Midbrain (tissue), 1 donor: Measurements from ENCODE around the gene CYS1.
A peak's percentile ranks its signal among the peaks of the same experiment; 100 is the strongest.

Experiments used
- DNase-seq: peaks from one replicate; lab custom pipeline; 2025; lab: John Stamatoyannopoulos, UW

The CYS1 gene

DNA sequence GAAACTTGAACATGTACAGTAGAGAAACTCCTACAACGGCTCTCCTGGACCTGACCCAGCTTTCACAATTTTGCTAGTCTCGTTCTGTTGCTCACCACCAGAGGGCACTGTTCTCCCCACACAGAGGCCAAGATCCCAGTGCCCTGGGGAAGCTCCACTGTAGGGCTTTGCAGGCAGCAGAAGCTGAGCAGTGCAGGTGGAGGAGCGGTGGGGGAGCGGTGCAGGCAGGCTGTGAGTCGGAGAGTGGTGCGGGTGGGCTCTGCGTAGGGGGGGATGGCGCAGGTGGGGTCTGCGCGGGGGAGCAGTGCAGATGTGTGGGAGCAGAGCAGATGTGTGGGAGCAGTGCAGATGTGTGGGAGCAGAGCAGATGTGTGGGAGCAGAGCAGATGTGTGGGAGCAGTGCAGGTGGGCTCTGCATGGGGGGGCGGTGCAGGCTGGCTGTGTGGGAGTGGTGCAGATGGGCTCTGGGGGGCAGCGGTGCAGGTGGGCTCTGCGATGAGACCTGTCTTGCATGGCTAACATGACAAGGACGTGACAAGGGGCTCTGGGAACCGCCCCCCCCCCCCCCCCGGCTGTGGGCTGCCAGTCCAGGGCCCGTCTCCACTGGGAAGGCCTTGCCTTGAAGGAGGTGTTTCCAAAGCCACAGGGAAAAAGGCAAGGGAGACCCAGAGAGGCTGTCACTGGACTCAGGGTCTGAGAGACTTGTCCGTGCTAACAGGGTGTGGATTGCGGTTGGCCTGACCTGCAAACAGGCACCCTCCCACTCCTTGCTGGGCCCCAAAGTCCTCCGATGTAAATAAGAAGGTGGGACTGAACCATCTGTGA, 7.3 kb downstream of the CYS1 start:
- peak; percentile 80 for DNase-seq

DNA sequence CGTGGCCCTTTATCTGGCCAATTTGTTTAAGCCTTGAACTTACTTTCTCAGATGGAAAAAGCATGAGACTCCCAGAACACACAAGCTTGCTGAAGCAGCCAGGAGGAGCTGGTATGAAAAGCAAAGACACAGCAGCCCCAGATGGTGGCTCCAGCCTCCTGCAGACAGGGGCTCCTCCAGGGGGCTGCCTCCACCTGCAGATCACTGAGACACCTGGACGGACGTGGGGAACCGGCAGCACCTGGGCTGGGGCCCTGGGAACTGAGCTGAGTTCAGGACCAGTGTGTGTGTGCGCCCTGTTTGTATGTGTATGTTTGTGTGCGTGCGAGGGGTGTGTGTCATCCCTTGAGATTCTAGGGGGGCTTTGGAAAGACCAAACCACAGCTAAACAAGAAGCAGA, 8.6 kb downstream of the CYS1 start:
- DNase-seq: no peak

DNA sequence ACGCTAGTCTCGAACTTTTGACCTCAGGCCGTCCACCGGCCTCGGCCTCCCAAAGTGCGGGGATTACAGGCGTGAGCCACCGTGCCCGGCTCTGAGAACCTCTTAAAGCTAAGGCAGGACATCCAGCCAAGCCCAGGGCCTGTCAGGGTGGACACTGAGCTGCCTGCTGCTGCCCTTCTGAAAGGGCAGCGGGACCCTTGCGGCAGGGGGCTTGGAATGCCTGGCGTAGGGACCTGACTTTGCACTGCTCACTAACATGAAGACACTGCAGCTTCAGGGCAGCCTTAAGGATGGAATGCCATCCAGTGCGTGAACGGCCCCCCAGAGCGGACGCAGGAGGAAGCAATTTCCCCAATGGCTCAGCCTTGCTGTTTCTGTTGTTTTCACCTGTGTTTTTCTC, 9.0 kb downstream of the CYS1 start:
- no peak for DNase-seq

DNA sequence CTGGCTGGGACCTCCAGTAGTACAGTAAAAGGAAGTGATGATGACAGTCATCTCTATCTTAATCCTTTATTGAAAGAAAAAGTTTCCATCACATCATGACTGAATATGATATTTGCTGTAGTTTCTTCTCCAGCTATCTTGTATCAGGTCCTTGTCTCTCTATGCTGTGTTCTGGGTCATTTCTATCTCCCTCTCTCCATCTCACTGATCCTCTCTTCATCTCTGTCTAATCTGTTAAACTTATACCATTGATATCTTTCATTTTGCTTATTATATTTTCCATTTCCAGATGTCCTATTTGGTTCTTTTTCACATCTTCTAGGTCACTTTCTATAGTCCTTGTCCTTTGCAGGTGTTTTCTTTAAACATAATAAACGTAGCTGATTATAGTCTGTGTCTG, 12.3 kb downstream of the CYS1 start:
- no peak for DNase-seq

DNA sequence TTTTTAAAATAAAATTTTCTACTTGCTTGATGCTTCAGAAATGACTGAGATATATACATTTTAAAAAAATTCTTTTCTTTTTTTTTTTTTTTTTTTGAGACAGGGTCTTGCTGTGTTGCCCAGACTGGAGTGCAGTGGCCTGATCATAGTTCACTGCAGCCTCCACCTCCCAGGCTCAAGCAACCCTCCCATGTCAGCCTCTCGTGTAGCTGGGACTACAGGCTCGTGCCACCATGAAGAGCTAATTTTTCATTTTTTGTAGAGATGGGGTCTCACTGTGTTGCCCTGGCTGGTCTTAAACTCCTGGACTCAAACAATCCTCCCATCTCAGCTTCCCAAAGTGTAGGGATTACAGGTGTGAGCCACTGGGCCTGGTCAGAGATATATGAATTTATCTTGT, 12.9 kb downstream of the CYS1 start:
- no peak for DNase-seq

DNA sequence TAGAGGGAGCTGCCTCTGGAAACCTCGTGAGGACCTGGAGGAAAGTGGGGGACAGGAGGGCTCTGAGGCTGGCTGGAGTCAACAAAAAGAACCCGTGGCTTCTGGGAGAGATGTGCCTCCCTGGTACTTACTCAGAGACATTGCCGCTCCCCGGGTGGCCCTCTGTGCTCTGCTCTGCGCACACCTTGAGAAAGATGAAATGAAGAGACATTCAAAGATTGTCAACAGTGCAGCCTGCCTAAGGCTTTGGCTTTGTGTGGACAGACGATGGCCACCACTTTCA, 14.5 kb downstream of the CYS1 start:
- DNase-seq: no peak

DNA sequence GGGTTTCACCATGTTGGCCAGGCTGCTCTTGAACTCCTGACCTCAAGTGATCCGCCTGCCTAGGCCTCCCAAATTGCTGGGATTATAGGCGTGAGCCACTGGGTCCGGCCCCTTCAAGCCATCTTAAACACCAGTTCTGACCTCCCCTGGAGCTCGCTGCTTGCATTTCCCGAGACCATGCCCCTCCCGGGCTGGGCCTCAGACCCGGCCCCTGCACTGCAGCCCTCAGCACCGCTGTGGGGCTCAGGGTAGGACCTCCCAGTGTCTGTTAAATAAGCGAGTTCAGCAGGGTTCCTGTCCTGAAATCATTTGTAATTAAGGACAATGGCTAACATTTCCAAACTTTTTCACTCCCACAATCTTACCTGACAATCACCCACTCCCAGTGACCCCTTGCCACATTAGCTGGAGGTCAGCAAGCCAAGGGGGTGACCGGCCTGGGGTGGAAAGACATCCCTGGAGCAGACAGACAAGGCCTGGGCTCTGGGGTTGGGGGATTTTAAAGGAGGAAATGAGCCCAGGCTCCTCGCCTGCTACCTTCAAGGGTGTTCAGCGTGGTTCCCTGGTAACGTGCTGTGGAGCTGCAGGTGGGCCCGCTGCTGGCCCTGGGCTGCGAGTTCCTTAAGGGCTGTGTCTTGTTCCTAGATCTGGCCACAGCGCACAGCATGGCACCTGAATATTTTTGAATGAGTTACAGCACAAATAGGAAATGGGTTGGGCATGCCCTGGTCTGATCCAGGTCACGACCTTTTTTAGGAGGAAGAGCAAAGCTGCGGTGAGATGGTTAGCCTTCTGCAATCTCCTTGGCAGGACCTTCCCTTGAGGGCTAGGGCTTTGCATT, 15.1 kb downstream of the CYS1 start:
- DNase-seq: no peak

DNA sequence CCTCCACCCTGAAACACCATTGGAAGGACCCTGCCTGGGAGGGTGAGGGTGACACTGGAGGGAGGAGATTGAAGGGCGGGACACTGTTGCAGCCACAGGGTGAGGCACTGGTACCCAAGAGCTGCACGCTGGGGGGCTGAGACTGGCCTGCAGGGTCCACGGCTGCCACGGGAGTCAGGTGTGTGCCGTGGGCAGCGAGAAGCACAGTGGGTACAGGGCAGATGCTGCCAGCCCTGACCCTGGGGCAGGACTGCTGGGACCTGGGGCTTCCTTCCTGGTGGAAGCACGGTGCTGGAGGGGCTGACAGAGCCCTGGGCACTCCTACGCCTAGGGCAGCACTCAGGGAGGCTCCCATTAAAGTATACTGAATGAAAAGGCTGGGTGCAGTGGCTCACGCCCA, 16.6 kb downstream of the CYS1 start:
- DNase-seq: no peak

DNA sequence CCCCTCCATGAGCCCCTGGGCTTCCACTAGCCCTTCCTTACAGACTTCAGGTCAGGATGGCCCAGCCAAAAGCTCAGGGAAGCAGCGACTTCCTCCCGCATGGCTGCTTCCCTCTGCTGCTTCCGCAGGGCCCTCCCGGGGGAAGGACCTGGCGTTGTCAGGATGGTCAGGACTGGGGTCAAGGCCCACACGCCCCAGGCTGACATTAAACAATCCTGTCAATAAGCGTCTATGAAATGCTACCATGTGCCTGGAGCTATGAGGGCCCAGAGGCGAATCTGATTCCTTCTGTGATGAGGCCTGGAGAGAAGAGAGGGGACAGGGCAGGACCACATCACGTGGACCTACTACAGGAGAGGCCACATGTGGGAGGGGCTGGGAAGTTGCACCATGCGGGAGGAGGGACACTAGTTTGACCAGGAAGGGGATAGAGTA, 17.3 kb downstream of the CYS1 start:
- no peak for DNase-seq

DNA sequence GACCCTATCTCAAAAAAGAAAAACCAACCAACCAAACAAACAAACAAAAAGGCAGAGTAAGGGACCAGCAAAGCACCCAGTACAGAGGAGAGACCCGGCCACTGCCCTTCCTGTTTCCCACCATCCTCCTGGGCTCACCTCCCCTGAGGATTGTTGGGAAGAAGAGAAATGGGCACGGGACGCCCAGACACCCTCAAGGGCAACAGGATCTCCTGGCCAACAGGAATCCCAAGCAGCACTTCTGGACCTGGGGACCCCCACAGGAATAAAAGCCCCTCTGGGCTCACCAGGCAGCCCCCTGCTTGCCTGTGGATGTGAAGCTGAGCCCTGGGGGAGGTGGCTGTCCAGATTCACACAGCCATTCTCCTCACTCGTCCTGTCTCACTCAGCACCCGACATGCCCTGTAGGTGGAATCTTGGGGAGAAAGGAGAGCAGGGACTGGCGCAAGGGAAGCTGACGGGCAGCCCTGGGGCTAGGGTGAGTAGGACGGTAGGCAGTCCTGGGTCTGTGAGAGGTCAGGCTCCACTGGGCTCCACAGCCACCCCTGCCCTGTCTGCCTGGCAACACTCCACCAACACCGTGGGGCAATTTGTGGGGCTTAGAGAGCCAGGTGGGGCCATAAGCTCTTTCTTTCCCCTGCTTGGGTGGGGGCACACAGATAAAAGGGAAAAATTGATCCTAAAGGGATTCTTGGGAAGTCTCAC, 18.8 kb downstream of the CYS1 start:
- DNase-seq: no peak

DNA sequence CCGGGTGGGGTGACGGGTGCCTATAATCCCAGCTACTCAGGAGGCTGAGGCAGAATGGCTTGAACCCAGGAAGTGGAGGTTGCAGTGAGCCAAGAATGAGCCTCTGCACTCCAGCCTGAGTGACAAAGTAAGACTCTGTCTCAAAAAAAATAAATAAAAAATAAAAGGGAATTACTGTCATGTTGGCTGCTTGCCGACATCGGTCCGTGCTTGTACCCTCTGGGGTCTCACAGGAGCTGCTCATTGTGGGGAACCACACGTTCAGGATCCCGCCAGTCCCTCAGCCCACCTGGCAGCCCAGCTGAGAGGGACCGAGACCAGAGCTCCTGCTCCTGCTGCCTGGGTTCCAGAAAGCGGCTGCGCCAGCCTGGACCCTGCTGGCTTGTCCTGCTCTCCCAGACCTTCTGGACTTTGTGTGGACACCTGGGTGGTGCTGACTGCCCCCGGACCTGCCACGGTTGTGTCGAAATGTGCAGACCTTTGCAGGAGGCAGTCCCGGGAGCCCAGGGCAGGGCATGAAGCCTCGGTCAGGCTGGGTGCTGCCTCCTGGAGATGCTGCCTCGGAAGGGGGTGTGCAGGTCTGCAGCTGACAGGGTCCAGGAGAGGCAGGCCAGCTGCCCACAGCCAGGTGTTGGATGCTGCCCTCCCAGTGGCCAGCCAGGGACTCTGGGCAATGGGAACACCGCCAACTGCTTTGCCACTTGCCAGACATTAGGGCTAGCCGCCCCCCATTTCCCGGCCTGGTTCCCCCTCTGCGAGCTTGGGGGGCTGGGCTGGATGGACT, 20.5 kb downstream of the CYS1 start:
- no peak for DNase-seq

DNA sequence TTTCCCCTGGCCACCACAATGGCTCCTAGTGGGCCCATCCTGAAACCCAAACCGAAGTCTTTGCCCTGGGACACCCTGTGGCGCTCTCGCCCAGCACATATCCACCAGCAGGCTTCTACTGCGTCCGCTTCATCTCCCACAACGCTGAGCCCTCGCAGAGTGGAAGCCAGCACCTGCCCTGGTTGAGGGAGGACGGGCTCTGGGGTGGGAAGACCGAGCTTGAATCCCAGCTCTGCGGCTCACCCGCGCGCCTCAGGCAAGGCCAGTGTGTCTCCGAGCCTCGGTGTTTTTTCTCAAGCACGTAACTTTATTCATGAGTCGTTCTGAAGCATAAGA, 21.2 kb downstream of the CYS1 start:
- no peak for DNase-seq

DNA sequence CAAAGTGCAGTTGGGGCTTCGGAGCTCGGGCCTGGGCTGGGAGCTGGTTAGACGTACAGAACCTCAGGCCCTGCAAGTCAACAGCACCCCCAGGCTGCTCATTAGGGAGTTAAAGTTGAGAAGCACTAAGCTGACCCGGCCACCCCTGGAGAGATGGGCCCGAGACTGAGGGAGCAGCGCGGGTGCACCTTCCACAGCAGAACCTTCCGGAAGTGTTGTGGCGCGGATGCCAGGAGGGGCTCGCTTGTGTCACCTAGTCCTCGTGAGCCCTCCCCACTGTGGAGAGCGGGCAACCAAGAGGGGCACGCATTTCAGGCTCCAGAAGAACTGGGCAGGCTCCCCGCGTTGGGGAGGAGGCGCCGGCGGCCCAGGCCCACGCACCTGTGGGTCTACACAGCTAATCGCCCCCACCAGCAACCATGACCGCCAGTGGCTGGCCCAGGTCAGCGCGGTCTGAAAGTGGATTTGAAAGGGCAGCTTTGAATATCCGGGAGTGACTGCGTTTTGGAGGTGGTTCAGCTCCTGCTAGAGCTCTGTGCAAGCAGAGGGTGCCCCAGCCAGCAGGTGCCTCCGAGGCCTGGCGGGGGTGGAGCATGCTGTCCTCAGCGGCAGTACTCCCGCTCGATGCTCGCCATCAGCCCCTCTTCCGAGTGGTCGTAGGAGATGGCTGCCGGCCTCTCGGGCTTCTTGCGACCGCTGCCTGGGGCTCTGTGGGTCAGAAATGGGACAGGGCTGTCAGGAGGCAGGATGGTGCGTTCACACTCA, 21.8 kb downstream of the CYS1 start:
- no peak for DNase-seq

DNA sequence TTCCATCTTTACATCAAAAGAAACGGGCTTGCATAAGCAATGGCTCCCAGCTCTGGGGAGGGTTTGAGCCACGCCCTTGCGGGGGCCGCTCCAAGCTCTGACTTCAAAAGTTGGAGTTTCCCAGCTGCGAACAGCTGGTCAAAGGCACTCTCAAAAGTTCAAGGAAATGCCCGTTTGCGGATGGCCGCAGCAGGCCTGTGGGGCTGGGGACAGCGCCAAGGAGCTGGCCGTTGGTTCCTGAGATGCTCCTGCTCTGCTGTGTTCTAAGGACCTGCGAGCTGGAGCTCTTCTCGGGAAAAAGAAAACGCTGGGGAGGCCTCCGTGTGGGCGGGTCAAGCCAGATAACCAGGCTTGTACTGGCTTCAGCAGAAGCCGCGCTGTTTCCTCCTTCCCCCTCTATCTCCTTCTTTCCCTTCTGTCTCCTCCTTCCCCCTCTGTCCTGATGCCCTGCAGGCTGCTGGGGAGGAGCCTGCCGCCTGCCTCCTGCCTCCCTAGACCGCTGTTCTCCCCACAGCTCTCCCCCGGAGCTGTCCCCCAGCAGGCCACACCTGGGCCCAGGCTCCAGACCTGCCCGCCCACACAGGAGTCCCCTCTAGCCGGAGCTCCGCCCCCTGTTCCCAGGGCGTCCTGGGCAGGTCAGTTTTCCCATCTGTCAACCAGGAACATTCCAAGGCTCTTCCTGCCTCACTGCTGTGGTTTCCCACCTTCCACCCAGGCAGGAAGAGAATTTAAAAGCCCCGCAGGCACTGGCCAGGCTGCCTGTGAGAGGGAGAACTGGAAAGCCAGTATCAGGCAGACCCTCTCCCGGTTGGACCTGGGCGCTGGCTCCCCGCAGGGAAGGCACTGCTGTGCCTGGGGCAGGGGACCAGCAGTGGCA, 22.7 kb downstream of the CYS1 start:
- no peak for DNase-seq

DNA sequence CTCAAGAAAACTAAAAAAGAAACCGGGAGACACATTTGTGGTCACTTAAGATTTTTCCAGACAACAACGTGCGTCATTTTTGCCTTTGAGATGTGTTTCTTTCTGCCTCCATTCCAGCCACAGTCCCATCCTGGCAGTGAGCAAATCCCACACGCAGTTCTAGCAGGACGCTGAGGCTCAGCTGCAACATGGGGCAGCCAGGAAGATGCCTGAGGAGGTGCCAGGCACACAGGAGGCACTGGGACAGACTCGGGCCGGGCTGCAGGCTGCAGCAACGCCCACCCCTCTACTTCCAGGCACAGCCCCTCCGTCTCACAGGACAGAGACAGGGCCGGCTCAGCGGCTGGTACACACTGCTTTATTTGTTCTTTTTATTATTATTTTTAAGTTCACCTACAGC, 23.8 kb downstream of the CYS1 start:
- DNase-seq: no peak

DNA sequence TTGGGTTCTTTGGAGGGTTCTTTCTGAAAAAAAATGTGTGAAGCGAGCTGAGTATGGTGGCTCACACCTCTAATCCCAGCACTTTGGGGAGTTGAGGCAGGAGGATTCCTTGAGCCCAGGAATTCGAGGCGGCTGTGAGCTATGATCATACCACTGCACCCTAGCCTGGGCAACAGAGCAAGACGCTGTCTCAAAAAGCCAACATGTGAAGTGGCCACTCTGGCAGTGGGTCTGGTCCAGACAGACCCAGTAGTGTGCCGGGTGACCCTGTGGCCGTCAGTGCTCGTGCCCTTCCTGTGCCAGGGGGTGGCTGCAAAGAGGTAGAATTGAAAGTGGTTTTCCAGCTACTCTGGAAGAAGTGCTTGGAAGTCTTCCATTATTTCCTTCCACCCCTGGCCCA, 25.2 kb downstream of the CYS1 start:
- no peak for DNase-seq

DNA sequence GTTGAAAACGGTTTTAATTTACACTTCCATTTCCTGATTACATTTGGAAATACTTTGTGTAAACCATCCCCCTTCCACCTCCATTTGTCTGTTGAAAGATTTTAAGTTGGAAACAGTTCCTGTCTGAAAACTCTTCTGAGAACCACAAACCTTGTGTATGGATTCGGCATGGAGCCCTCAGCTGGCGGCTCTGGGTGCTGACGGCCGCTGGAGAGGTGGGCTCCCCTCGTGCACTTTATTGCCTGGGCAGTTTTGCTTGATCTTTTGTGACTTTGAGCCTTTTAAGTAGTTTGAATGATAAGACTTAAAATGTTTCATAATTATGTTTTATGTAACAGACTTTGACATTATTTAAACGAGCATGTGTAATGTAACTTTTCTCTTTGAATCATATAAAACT, 25.8 kb downstream of the CYS1 start:
- no peak for DNase-seq

DNA sequence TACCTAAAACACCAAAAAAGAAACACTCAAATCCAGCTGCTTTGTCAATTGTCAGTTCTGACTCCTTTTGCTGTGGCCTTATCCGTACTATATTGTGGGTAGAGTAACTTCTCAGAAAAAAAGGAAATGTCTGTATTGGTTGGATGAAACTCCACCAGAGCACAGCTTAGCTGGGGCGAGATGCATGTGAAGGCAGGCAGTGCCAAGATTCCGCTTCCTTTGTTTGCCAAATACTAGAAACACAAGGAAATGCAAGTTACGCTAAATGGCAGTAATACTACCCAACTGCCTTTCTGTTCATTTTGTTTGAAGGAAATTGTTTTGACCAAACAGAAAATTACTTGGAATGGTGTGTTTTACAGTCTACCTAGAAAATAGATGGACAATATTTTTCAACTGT, 26.9 kb downstream of the CYS1 start:
- DNase-seq: no peak

DNA sequence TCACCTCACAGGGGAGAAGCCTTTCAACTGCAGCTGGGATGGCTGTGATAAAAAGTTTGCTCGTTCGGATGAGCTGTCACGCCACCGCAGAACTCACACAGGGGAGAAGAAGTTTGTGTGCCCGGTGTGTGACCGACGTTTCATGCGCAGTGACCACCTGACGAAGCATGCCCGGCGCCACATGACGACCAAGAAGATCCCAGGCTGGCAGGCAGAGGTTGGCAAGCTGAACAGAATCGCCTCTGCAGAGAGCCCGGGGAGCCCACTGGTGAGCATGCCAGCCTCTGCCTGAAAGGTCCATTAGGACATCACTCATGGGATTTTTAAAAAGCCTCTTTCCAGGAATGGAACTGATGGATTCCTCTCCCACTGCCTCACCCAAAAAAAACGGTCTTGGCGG, 28.0 kb downstream of the CYS1 start:
- DNase-seq: no peak

DNA sequence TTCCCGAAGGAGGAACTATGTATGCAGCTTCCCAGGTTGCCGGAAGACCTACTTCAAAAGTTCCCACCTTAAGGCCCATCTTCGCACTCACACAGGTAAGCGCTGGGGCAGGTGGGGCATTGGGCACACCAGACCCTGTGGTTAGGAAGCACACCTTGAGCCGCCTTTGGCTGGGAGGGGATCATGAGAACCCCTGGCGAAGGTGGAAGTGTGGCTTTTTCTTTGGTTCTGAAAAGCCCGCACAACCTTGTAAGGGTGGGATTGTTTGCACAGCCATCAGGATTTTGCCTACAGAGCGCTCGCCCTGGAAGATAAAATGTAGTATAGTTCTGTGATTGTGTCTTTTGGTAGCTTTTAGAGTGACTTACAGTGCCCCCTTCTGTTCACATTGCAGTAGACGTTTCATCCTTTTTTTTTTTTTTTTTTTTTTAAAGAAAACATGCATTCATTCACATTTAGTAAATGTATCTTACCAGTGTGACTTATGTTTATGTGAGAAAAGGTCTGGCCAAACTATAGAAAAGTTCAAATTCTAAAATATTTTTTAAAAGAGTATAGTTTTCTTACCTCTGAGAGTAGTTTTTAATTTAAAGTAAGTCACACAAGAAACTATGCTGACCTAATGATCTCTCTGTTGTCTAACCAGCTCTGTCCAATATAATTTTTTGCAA, 31.6 kb downstream of the CYS1 start:
- peak; percentile 38 for DNase-seq
